NAMALWA (cell line): ENCODE measurements around the gene UQCRC1.

Experiments used
- DNase-seq: peaks from one replicate; pipeline ENCODE4 v3.0.0-alpha.2; 2015; ENCODE audit warnings: low spot score

Gene UQCRC1

GRCh38 chr3:48633256-48633655 lies 23.8 kb upstream of the UQCRC1 start:
- no peak for DNase-seq

GRCh38 chr3:48631516-48632448 lies 22.3 kb upstream of the UQCRC1 start:
- no peak for DNase-seq

GRCh38 chr3:48630833-48631232 lies 21.4 kb upstream of the UQCRC1 start:
- no peak for DNase-seq

GRCh38 chr3:48630407-48630806 lies 21.0 kb upstream of the UQCRC1 start:
- DNase-seq, result no peak

- no peak for DNase-seq
Measured at GRCh38 chr3:48629894-48630293, 20.4 kb upstream of the UQCRC1 start.

GRCh38 chr3:48628277-48629017 lies 19.0 kb upstream of the UQCRC1 start:
- DNase-seq, result no peak

- DNase-seq, result no peak
Measured at GRCh38 chr3:48625600-48625999, 16.2 kb upstream of the UQCRC1 start.

GRCh38 chr3:48624767-48625166 lies 15.3 kb upstream of the UQCRC1 start:
- DNase-seq, result no peak

GRCh38 chr3:48623851-48624547 lies 14.6 kb upstream of the UQCRC1 start:
- no peak for DNase-seq

GRCh38 chr3:48621461-48621869 lies 12.0 kb upstream of the UQCRC1 start, which contains the start of gene TMEM89:
TSS of gene TMEM89 (minus strand) at chr3:48621769. CDS start at chr3:48621756, 13 bp downstream.
- DNase-seq, result no peak

- no peak for DNase-seq
Measured at GRCh38 chr3:48619541-48620524, 10.4 kb upstream of the UQCRC1 start.

GRCh38 chr3:48617559-48617958 lies 8.1 kb upstream of the UQCRC1 start:
- DNase-seq, result no peak

GRCh38 chr3:48614044-48614443 lies 4.6 kb upstream of the UQCRC1 start:
- DNase-seq, result no peak

- no peak for DNase-seq
Measured at GRCh38 chr3:48612309-48612708, 2.9 kb upstream of the UQCRC1 start.

- DNase-seq, result no peak
Measured at GRCh38 chr3:48607519-48607918, 1.9 kb downstream of the UQCRC1 start.

- DNase-seq, result no peak
Measured at GRCh38 chr3:48601622-48601994, 7.8 kb downstream of the UQCRC1 start.

- no peak for DNase-seq
Measured at GRCh38 chr3:48600711-48601621, 8.5 kb downstream of the UQCRC1 start.

- no peak for DNase-seq
Measured at GRCh38 chr3:48599509-48600285, 9.7 kb downstream of the UQCRC1 start.

- DNase-seq, result no peak
Measured at GRCh38 chr3:48599077-48599501, 10.4 kb downstream of the UQCRC1 start.
